GM18873 (cell line): ENCODE data around the gene PSD.
A peak's percentile ranks its signal among the peaks of the same experiment; 100 is the strongest.

Experiments
- ATAC-seq: cut with Tn5 transposase; IDR thresholded peaks from one replicate; pipeline ENCODE4 v1.9.1; 2021; ENCODE audit warnings: mild to moderate bottlenecking, moderate library complexity, moderate number of reproducible peaks; ENCODE audit not compliant: unreplicated experiment, low FRiP score

PSD gene

DNA sequence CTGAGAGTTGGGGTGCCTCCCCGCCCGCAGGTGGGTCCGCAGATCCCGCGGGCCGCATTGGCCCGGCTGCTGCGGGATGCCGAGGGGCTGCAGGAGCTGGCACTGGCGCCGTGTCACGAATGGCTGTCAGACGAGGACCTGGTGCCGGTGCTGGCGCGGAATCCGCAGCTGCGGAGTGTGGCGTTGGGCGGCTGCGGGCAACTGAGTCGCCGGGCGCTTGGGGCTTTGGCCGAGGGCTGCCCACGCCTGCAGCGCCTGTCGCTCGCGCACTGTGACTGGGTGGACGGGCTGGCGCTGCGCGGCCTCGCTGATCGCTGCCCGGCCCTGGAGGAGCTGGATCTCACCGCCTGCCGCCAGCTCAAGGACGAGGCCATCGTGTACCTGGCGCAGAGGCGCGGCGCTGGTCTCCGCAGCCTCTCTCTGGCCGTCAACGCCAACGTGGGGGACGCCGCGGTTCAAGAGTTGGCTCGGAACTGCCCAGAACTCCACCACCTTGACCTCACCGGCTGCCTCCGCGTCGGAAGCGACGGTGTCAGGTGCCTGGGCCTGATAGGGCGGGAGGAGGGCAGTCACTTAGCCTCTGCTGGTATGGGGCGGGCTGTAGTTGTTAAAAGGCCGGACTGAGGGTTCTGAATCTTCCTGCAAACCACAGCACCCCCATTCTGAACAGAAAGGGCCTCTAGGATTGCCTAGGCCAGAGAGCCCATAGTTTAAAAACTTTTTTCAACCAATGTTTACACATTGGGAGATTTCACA, 3.4 kb upstream of the PSD start:
- ATAC-seq, result no peak

DNA sequence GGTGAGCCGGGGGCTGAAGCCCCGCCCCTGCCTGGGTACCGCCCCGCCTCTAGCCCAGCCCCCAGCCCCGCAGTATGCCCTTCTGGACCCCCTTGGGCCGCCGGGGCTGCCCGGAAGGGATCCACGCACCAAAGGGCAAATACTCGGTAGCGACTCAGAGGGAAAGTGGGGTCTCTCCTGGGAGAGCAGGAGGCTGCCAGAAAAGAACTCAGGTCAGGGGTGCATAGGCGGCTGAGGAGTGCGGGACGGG, 2.8 kb upstream of the PSD start:
- no peak for ATAC-seq

DNA sequence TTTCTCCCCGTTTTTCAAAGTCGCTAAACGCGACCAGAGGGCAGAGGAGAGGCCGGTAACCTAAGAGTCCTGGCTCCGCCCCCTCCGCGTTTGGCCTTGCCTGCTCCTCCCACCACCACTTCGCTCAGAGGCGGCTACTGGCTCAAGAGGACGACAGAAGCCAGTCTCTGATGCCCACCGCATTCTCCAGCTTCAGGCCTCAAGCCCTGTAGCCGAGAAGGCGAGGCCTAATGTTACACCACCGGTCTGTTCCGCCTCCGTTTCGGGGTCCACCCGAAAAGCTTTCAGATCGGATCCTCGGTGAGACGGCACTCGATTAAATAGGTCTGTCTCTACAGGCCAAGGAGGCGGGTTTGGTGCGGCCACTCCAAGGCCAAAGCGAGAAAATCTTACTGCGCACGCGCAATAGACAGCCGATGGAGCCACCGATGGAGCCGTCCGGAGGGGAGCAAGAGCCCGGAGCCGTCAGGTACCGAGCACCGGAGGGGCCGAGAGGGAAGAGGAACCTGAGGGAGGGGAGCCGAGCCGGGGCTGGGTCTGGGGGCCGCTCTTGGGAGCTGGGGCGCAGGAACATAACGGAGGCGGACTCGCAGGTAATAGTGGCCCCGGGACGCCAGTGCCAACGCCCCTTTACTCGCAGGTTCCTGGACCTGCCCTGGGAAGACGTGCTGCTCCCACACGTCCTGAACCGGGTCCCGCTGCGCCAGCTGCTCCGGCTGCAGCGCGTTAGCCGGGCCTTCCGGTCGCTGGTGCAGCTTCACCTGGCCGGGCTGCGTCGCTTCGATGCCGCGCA, 2.3 kb upstream of the PSD start, which contains the start of gene FBXL15:
TSS of gene FBXL15 (plus strand) at position 123 of the 793 bp plus-strand sequence. CDS start at position 417, 294 bp downstream.
- ATAC-seq, result peak; percentile 67

DNA sequence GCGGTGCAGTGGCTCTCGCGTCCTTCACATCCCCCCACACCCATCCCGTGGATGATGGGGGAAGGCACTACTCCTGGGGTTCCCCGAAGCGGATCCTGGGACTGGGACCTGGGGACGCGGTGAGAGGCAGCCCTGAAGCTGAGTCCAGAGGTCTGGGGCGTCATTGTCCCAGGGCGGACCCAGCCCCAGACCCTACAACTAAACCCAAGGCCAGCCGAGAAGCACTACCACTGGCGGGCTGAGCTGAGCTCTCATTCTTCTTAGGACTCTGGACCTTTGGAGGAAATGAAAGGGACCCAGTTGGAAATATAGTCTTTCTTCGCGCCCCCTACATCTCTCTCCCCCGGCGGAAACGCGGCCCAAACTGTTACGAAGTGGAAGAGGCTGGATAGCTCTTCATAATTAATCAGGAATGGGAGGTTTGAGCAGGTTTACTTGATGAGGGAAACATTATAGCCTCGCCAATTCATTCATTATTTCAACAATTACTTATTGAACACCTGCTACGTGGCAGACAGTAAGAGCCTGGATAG, 1.7 kb upstream of the PSD start:
- no peak for ATAC-seq

DNA sequence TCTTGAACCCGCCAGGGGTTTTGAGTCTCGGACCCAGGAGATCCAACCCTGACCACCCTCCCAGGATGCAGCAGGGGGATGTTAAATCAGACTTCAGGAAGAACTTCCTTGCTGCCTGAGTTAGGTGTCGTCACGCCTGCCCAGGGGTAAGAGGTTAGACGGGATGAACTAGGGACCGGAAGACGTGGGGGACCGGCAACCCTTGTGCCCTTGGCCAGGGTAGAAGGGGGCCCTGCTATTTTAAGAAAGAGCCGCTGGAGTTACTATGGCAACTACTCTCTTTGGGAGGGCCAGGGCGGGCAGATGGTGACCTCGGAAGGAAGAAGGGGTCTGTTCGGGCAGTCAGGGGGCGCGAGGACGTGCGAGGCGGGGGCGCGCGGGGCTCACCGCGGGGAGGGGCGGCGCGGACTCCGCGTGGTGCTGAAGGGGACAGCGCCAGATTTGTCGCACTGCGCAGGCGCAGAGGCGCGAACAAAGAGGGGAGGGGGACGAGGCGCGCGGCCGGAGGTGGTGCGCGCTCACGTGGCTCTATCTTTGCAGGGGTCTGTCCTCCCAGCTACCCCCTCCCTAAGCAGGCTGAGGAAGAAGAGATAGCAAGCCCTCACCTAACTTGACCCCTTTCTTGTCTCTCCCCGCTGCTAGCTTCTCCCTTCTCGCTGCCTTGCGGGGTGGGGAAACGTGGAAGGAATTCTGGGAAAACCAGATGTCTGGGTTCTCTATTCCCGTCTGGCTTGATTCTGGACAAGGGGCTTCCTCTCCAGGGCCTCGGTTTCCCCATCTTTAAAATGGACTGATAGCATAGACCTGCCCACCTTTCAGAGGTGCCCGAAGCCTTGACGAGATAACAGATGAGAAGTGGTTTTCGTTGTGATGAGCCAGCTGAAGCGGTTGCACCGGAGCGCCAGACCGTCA, 940 bp upstream of the PSD start:
- ATAC-seq, result no peak

DNA sequence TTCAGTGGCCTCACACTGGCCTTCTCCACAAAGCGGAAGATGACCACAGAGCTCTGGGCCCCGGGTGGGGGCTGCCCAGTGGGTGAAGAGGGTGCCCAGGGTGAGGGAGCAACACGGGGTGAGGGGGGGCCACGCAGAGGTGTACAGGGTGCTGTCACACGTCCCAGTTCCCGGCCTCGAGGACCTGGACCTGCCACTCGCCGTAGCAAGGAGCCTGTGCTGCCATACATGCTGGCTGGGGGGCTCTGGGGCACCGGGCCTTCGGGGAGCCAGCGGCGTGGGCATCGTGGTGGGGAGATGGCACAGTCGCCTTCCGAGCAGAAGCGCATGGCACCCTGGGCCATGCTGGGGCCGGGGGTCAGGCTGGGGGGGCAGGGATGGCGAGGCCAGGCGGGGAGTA, 1.9 kb downstream of the PSD start:
- no peak for ATAC-seq

DNA sequence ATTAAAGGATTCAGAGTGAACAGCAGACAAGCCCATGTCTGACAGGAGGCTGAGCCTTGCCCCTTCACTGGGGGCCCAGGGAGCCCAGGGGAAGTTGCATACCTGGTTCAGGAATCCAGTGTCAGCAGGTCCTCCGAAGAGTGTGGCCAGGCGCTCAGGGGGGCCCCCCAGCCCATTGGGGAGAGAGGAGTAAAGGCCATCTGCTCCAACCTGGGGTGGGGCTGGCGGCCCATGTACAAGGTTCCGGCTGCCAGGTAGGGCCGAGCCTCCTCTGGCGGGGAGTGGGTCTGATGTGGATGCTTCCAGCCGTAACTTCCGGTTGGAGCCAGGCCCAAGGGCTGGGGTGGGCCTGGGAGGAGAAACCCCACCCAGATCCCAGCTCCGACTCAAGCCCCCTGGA, 2.3 kb downstream of the PSD start:
- no peak for ATAC-seq

DNA sequence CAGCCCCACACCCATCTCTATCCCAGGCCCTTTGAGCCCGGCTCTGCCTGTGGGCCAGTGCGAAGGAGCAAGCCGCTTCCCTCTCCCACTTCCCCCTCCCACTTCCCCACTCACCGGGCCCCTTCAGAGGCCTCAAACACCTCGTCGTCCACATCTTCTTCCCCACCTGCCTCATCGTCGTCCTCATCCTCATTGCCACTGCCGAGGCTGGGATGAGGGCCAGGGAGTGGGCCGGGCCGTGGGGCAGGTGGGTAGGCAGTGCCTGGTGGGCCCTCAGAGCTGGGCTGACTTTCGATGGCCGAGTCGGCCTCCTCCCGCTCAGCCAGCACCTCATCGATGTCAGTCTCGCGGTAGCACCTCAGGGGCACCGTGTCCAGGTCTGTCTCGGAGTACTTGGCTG, 3.8 kb downstream of the PSD start:
- no peak for ATAC-seq

DNA sequence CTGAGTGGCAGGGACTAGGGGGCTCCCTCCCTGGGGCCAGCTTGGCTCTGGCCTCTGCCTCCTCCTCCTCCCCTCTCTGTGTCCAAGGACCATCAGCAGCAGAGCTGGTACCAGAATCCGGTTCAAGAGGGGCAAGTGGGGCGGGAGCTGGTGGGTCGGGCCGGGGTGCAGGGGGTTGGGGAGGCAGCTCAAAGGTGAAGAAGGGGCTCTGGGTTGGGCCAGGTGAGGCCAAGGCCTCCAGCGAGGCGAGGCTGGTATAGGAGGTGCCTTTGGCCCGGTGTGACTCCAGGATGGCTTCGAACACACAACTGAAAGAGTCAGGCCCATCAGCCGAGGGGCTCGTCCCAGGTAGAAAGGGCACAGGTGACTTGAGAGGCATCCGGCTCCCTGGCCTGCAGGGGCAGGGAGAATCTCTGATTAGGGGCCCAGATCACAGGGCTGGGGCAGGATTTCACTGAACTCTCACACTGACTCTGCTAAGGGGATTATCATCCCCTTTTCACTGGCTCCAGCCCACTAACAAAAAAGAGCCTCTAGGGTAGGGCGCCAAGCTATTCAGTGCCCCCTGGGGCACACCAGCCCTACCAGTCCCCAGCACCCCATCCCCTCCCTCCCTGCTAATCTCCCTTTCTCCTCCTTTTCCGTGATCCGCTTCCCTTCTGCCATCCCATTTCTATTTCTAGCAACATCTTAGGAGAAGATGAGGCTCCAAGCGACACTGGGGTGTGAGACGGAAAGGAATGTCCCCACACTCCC, 4.6 kb downstream of the PSD start:
- ATAC-seq, result no peak

DNA sequence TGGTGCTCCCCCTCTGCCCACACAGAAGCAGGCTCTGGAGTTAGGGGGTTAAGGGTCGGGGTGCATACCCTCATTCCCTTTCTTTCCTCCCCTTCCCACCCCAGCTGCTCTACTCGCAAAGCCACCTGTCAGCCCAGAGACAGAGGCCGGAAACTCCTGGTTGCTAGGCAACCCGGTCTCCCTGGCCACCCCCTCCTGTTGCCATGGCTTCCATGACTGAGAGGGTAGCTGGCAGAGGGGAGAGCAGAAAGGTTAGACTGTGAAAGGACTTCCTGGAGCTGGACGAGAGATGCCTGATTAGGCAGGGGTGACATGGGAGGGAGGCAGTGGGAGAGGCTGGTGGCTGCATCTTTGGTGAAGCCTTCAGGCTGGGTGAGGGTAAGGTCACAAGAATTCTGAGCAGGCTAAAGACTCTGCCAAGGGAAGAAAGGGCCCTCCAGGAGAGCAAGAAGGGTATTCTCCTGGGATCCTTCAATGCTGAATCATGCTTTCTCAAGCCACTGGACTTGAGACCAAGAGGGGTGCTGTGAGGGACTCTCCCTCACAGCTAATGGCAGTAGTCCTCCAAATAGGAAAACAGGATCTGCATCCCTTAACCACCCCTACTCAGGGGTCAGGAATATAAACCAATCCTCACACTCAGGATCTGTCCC, 5.4 kb downstream of the PSD start:
- ATAC-seq, result no peak

DNA sequence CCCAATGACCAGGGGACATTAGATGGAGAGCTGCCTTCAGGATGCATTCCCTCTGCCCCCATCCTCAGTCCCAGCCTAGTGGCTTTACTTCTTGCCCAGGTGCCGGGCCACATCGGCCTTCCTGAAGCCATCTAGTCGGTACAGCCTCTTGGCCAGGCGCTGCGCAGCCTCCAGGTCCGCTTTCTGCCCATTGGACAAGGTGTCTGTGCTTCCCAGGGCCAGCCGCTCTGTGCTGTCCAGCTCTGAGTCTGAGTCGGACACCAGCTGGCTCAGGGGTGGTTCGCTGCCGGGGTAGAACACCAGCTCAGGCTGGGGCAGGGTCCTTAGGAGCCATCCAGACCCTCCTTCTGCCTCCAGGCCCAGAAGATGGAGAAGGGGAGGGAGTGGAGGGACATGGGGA, 6.3 kb downstream of the PSD start:
- ATAC-seq, result no peak

DNA sequence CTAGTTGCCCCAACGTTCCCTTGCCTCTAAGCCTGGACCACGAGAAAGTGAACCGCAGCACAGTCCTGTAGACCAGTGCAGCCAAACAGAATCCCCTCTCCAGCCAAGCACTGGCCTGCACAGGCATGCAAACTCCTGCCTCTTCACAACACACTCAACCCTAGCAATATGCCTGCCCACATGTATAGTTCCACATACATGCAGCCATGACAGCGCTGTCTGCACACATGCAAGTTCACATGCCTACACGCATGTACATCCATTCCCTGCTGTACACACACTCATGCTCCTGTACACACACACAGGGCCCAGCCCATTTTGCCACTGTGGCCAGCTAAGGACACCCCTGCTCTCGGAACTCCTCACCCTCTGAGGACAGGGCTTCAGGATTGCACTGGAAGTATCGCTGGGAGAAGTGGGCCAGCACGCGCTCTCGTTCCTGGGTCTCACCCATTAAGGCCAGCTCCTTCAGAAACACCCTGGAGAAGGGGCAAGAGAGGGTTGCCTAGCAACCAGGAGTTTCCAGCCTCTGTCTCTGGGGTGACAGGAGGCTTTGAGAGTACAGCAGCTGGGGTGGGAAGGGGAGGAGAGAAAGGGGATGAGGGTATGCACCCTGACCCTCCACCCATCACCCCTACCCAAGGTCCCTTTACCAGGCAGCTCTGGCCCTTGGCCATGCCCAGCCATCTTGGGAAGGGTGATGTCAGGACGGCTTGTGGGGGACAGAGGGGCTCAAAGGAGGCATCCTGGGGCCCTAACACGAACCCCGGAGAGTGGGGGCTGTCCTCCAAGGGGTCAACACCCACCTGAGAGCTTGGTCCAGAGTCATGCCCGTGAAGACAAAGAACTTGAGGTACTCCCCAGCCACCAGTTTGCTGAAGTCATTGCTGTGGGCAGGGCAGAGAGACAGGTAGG, 7.0 kb downstream of the PSD start:
- no peak for ATAC-seq

DNA sequence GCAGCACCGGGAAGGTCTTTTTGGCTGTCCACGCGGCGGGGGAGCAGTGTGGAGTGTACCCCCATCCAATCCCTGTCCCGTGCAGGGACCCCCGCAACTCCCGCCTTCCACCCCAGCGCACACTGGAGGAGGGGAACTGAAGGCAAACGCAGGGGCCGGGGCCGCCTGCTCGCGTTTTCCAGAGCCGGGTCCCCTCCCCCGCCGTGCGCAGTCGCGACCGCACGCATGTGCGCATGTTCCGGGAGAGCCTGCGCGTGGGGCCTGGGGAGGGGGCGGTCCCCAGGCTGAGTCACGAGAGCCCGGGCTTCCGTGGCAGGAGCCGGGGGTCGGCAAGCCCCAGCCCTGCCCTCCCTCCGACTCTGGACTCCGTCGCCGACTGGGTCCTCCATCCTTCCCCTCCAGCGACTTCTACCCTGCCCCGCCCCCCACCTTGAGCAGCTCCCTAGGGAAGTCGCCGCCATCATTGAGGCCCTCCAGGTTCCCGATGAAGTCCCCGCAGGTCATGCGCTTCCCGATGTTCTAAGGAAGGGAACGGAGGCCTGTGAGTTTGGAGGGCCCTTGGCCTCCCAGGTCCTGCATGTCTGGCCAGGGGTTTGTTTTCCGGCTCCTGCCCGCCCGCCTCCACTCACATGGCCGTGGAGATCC, 8.0 kb downstream of the PSD start:
- ATAC-seq, result no peak

DNA sequence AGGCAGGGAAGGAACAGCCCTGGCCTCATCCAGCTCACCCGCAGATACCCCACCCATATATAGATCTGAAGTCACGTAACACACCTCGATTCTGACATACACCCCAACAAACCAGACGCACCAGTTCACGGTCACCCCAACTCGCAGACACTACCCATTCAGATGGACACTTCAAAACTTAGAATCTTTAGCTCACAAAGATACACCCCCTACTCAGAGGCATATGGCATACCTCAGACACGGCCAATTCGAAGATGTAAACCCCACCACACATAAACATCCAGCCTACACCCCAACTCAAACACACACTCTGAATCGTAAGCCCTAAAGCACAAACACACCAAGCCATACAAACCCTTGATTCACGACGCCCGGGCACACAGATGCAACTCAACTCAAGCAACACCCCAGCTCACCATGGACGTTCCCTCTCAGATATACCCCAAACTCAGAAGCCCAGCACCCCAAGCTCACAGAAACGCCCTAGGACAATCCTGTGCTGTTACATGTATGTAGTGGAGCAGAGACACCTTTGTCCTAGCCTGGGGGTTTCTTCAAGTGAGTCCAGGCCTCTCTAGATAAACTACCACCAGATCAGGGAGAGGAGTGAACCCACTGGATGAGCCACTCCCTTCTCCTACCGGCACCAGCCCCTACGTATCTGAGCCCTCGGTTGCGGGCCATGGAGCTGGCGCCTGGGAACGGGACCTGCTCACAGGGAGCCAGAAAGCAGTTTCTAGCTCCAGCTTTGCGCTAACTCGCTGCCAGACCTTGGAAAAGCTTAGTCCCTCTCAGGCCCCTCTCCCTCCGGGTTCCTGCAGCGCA, 8.8 kb downstream of the PSD start:
- ATAC-seq, result no peak

DNA sequence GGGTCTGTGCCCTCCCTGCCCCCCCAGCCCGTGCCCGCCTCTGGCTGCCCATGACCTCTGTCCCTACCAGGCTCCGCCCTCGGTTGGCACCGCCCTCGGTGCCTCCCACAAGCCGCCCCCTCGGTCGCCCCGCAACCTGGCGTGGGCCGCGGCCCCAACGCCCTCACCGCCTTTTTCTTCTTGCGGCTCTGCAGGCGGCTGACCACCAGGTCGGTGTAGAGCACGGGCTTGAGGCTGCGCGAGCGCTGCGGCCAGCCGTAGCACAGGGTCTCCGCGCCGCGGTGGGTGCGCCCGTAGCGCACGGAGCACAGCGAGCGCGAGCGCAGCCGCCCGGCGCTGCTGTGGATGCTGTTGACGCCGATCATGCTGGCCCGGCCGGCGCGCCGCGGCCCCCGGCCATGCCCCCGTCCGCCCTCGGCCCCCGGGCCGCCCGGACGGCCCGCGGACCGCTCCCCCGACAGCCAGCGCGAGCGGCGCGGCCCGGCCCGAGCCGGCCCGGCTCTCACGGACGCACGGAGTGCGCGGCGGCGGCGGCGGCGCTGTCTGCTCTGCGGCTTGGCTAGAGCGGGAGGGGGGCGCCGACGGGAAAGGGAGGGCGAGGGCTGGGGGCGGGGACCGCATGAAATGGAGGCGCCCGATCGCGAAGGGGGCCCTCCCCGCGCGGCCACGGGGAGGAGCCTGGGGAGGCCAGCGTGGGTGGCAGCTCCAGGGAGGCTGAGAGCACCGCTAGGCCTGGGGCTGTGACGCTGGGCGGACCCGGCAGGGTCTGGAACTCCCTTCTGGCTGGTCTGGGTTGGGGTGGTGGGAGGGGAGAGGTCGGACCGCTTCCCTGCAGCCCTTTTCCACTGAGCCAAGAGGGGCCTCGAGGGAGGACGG, 9.6 kb downstream of the PSD start:
- no peak for ATAC-seq

DNA sequence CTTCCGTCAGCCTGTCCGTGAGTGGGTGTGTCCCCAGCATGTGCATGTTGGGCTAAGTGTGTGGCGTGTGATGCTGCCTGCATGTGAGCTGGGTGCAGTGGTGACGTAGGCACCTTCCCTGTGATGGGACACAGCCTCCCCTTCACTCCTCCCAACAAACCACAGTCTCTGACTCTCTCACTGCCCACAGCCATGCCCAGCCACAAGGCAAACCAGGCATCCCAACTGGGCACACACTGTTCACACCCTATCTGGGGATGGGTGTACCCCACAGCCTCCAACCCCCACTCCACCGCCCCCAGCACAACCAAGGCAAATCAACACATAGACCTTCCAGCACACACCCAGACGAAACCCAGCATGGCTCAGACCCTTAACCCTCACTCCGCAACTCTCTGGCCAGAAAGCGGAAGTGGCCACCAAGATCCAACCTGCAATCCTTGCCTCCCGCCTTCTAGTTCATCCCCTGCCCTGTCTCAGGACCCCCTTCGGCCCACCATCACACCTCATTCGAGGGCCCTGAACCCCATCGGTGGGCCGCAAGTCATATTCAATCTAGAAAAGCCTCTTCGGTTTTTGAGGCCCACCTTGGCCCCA, 10.4 kb downstream of the PSD start:
- ATAC-seq, result no peak
